ENCODE results near the gene PANK1.
"Not testable (repeated sequence)": the region's sequence is repeated elsewhere in the genome, so short reads cannot be mapped to it uniquely, and the experiment has no call there.

PANK1 gene

GRCh38 chr10:89651916-89652573, 7.0 kb upstream of the PANK1 start:
- no peak for DNase-seq (ENCODE audit: low spot score)

GRCh38 chr10:89651205-89651915, 6.3 kb upstream of the PANK1 start:
- DNase-seq (ENCODE audit: low spot score), result no peak

GRCh38 chr10:89649051-89649450, 4.0 kb upstream of the PANK1 start:
- no peak for DNase-seq (ENCODE audit: low spot score)

GRCh38 chr10:89648074-89648473, 3.0 kb upstream of the PANK1 start:
- no peak for DNase-seq (ENCODE audit: low spot score)

- DNase-seq (ENCODE audit: low spot score), result no peak
Observed at GRCh38 chr10:89646889-89647657, 2.0 kb upstream of the PANK1 start.

GRCh38 chr10:89645742-89646172, 715 bp upstream of the PANK1 start:
- no peak for DNase-seq (ENCODE audit: low spot score)

GRCh38 chr10:89644691-89644966, 413 bp downstream of the PANK1 start:
- DNase-seq (ENCODE audit: low spot score), result peak; percentile 83

GRCh38 chr10:89643812-89644690, 991 bp downstream of the PANK1 start:
- peak; percentile 78 for DNase-seq (ENCODE audit: low spot score)

- DNase-seq (ENCODE audit: low spot score), result no peak
Observed at GRCh38 chr10:89643431-89643811, 1.6 kb downstream of the PANK1 start.

- no peak for DNase-seq (ENCODE audit: low spot score)
Observed at GRCh38 chr10:89642193-89642592, 2.8 kb downstream of the PANK1 start.

- no peak for DNase-seq (ENCODE audit: low spot score)
Observed at GRCh38 chr10:89640241-89640640, 4.8 kb downstream of the PANK1 start.

GRCh38 chr10:89639326-89639725, 5.7 kb downstream of the PANK1 start:
- DNase-seq (ENCODE audit: low spot score), result no peak

GRCh38 chr10:89637113-89637512, 7.9 kb downstream of the PANK1 start:
- DNase-seq (ENCODE audit: low spot score), result no peak

- no peak for DNase-seq (ENCODE audit: low spot score)
Observed at GRCh38 chr10:89634637-89635036, 10.4 kb downstream of the PANK1 start.

GRCh38 chr10:89633484-89633883, 11.6 kb downstream of the PANK1 start:
- DNase-seq (ENCODE audit: low spot score), result no peak

GRCh38 chr10:89632824-89633223, 12.2 kb downstream of the PANK1 start:
- DNase-seq (ENCODE audit: low spot score), result no peak

- no peak for DNase-seq (ENCODE audit: low spot score)
Observed at GRCh38 chr10:89627830-89628229, 17.2 kb downstream of the PANK1 start.

GRCh38 chr10:89625041-89625765, 19.8 kb downstream of the PANK1 start:
- no peak for DNase-seq (ENCODE audit: low spot score)

- DNase-seq (ENCODE audit: low spot score), result no peak
Observed at GRCh38 chr10:89624020-89624419, 21.0 kb downstream of the PANK1 start.

- no peak for DNase-seq (ENCODE audit: low spot score)
Observed at GRCh38 chr10:89622151-89622550, 22.9 kb downstream of the PANK1 start.

GRCh38 chr10:89621438-89621837, 23.6 kb downstream of the PANK1 start:
- DNase-seq (ENCODE audit: low spot score), result no peak

- not testable (repeated sequence) for DNase-seq (ENCODE audit: low spot score)
Observed at GRCh38 chr10:89620296-89620695, 24.7 kb downstream of the PANK1 start.

Measured in left forelimb (tissue), 1 donor.